Skeletal muscle satellite cell (primary cell): ENCODE results near the gene MID1.

Source experiments
- H3K27me3 ChIP-seq: 2 replicates; pipeline ENCODE4 v1.7.0; 2013; ENCODE audit warnings: low read length; ENCODE audit not compliant: control insufficient read depth, insufficient read depth
- H3K36me3 ChIP-seq: 2 replicates; pipeline ENCODE4 v1.7.0; 2013; ENCODE audit warnings: mild to moderate bottlenecking, control low read depth, low read length; ENCODE audit not compliant: insufficient read depth
- H3K4me1 ChIP-seq: 2 replicates; pipeline ENCODE4 v1.7.0; 2013; ENCODE audit warnings: low read length; ENCODE audit not compliant: control insufficient read depth, insufficient read depth
- H3K4me2 ChIP-seq: 2 replicates; pipeline ENCODE4 v1.7.0; 2013; ENCODE audit warnings: mild to moderate bottlenecking, low read length
- H3K4me3 ChIP-seq: 2 replicates; pipeline ENCODE4 v1.7.0; 2013; ENCODE audit warnings: low read length
- H3K9ac ChIP-seq: 2 replicates; pipeline ENCODE4 v1.7.0; 2013; ENCODE audit warnings: mild to moderate bottlenecking, low read depth, low read length, moderate library complexity
- H3K9me3 ChIP-seq: replicated peaks from 2 replicates; pipeline ENCODE4 v1.7.0; 2013; ENCODE audit warnings: mild to moderate bottlenecking, control low read depth, low read length

The MID1 gene

GRCh38 chrX:10457092-10457491, 163.3 kb downstream of the MID1 start:
- Histone ChIP-seq H3K27me3 (no peaks in the 10 kb centered on the region), H3K36me3 (no peaks in the 10 kb centered on the region), H3K9ac (no peak overlapping the region), H3K4me2 (no peak overlapping the region), H3K9me3 (peaks cover 7% of the 10 kb centered on the region), H3K4me1 (peaks cover 5% of the 10 kb centered on the region), H3K4me3 (no peak overlapping the region)

GRCh38 chrX:10453945-10454344, 166.4 kb downstream of the MID1 start:
- H3K36me3 ChIP-seq = no peaks in the 10 kb centered on the region
- H3K27me3 ChIP-seq = no peaks in the 10 kb centered on the region
- H3K4me1 ChIP-seq = peaks cover 25% of the 10 kb centered on the region

GRCh38 chrX:10450959-10451355, 169.4 kb downstream of the MID1 start:
- H3K27me3 ChIP-seq = no peaks in the 10 kb centered on the region
- H3K9me3 ChIP-seq = peaks cover 7% of the 10 kb centered on the region
- H3K4me1 ChIP-seq = peaks cover 29% of the 10 kb centered on the region
- no peak overlapping the region for H3K9ac ChIP-seq
- H3K4me2 ChIP-seq = peak overlapping the region; percentile 19
- no peaks in the 10 kb centered on the region for H3K36me3 ChIP-seq
- no peak overlapping the region for H3K4me3 ChIP-seq

More at GRCh38 chrX:10453945-10454344, 166.4 kb downstream of the MID1 start:
- Histone ChIP-seq H3K4me3 (no peak overlapping the region), H3K9me3 (peaks cover 7% of the 10 kb centered on the region), H3K4me2 (no peak overlapping the region), H3K9ac (no peak overlapping the region)

GRCh38 chrX:10450229-10450958, 170.0 kb downstream of the MID1 start:
- Histone ChIP-seq H3K4me1 (peaks cover 29% of the 10 kb centered on the region), H3K4me3 (no peak overlapping the region), H3K27me3 (no peaks in the 10 kb centered on the region), H3K9me3 (peaks cover 7% of the 10 kb centered on the region), H3K36me3 (no peaks in the 10 kb centered on the region), H3K4me2 (peak overlapping the region; percentile 44), H3K9ac (peak overlapping the region; percentile 33)

- Histone ChIP-seq H3K4me3 (no peak overlapping the region), H3K9ac (no peak overlapping the region), H3K27me3 (no peaks in the 10 kb centered on the region), H3K36me3 (no peaks in the 10 kb centered on the region), H3K9me3 (no peaks in the 10 kb centered on the region), H3K4me1 (peaks cover 29% of the 10 kb centered on the region), H3K4me2 (no peak overlapping the region)
Observed at GRCh38 chrX:10447564-10448214, 172.7 kb downstream of the MID1 start.

GRCh38 chrX:10444204-10444603, 176.2 kb downstream of the MID1 start:
- H3K4me2 ChIP-seq = no peak overlapping the region
- H3K4me3 ChIP-seq = no peak overlapping the region
- H3K9ac ChIP-seq = no peak overlapping the region
- H3K9me3 ChIP-seq = no peaks in the 10 kb centered on the region
- peaks cover 11% of the 10 kb centered on the region for H3K4me1 ChIP-seq
- no peaks in the 10 kb centered on the region for H3K27me3 ChIP-seq
- no peaks in the 10 kb centered on the region for H3K36me3 ChIP-seq

- no peak overlapping the region for H3K4me3 ChIP-seq
- H3K9me3 ChIP-seq = no peaks in the 10 kb centered on the region
- no peaks in the 10 kb centered on the region for H3K36me3 ChIP-seq
- no peaks in the 10 kb centered on the region for H3K27me3 ChIP-seq
- no peak overlapping the region for H3K4me2 ChIP-seq
- no peak overlapping the region for H3K9ac ChIP-seq
- H3K4me1 ChIP-seq = no peaks in the 10 kb centered on the region
Observed at GRCh38 chrX:10441464-10441863, 178.9 kb downstream of the MID1 start.

- Histone ChIP-seq H3K9me3 (no peaks in the 10 kb centered on the region), H3K9ac (no peak overlapping the region), H3K4me1 (no peaks in the 10 kb centered on the region), H3K36me3 (no peaks in the 10 kb centered on the region), H3K4me2 (no peak overlapping the region), H3K4me3 (no peak overlapping the region), H3K27me3 (no peaks in the 10 kb centered on the region)
Observed at GRCh38 chrX:10433296-10433965, 187.0 kb downstream of the MID1 start.

- no peak overlapping the region for H3K9ac ChIP-seq
- H3K4me3 ChIP-seq = no peak overlapping the region
- H3K4me2 ChIP-seq = no peak overlapping the region
- no peaks in the 10 kb centered on the region for H3K36me3 ChIP-seq
- no peaks in the 10 kb centered on the region for H3K4me1 ChIP-seq
- no peaks in the 10 kb centered on the region for H3K9me3 ChIP-seq
- no peaks in the 10 kb centered on the region for H3K27me3 ChIP-seq
Observed at GRCh38 chrX:10429908-10430307, 190.5 kb downstream of the MID1 start.

GRCh38 chrX:10427249-10427648, 193.1 kb downstream of the MID1 start:
- Histone ChIP-seq H3K9ac (no peak overlapping the region), H3K4me1 (no peaks in the 10 kb centered on the region), H3K36me3 (no peaks in the 10 kb centered on the region), H3K9me3 (no peaks in the 10 kb centered on the region), H3K4me3 (no peak overlapping the region), H3K4me2 (no peak overlapping the region), H3K27me3 (no peaks in the 10 kb centered on the region)

- H3K4me1 ChIP-seq = no peaks in the 10 kb centered on the region
- no peak overlapping the region for H3K4me2 ChIP-seq
- no peaks in the 10 kb centered on the region for H3K36me3 ChIP-seq
- no peak overlapping the region for H3K4me3 ChIP-seq
- no peaks in the 10 kb centered on the region for H3K9me3 ChIP-seq
- H3K27me3 ChIP-seq = no peaks in the 10 kb centered on the region
- no peak overlapping the region for H3K9ac ChIP-seq
Observed at GRCh38 chrX:10423716-10424115, 196.7 kb downstream of the MID1 start.
